ENCODE results near the gene EPB41. TPM values are rescaled to one million over a fixed set of nuclear protein-coding genes. Genes with fewer than 3 reads are reported as not detected.

EPB41 gene
- total RNA-seq, 2 experiments from 2014 or later = 163 to 198 TPM

Other genes with a start within 250 kb of the EPB41 start
- gene GMEB1, start 245.8 kb upstream of the EPB41 start, total RNA-seq = 10 to 100 TPM; 26.8 to 27.2 TPM
- gene YTHDF2, start 177.6 kb upstream of the EPB41 start, total RNA-seq = 10 to 100 TPM; 76.3 to 89.2 TPM
- not detected for gene OPRD1, start 102.4 kb upstream of the EPB41 start, total RNA-seq
- gene TMEM200B, start 209.3 kb downstream of the EPB41 start, total RNA-seq = not detected